H9 (cell line): ENCODE measurements around the gene OR4D5. TPM values are rescaled to one million over a fixed set of nuclear protein-coding genes. Genes with fewer than 3 reads are reported as not detected.

ENCODE experiments used
- DNase-seq: peaks from one replicate; pipeline ENCODE4 v3.0.0-alpha.2; 2017
- H2AFZ ChIP-seq: one replicate; pipeline ENCODE4 v1.6.1; 2013; ENCODE audit warnings: mild to moderate bottlenecking, low read length, control low read depth, moderate library complexity
- H2AK5ac ChIP-seq: 2 replicates; pipeline ENCODE4 v1.6.1; 2013; ENCODE audit warnings: low read length, control low read depth, mixed read lengths; ENCODE audit not compliant: insufficient read length
- H2BK120ac ChIP-seq: one replicate; pipeline ENCODE4 v1.6.1; 2013; ENCODE audit warnings: low read depth, mild to moderate bottlenecking, low read length, control low read depth, inconsistent platforms; ENCODE audit not compliant: poor library complexity, severe bottlenecking
- H2BK12ac ChIP-seq: 2 replicates; pipeline ENCODE4 v1.6.1; 2013; ENCODE audit warnings: low read length, control low read depth, mixed read lengths, low read depth; ENCODE audit not compliant: insufficient read length
- H2BK15ac ChIP-seq: 2 replicates; pipeline ENCODE4 v1.6.1; 2013; ENCODE audit warnings: low read depth, low read length, control low read depth
- H2BK20ac ChIP-seq: one replicate; pipeline ENCODE4 v1.6.1; 2013; ENCODE audit warnings: low read depth, mild to moderate bottlenecking, low read length, control low read depth, inconsistent platforms; ENCODE audit not compliant: poor library complexity, severe bottlenecking
- H2BK5ac ChIP-seq: 2 replicates; pipeline ENCODE4 v1.6.1; 2013; ENCODE audit warnings: low read length, control low read depth, mixed read lengths; ENCODE audit not compliant: insufficient read length
- H3K14ac ChIP-seq: 2 replicates; pipeline ENCODE4 v1.6.1; 2013; ENCODE audit warnings: low read length, control low read depth; ENCODE audit not compliant: insufficient read depth
- H3K18ac ChIP-seq: 2 replicates; pipeline ENCODE4 v1.6.1; 2013; ENCODE audit warnings: low read depth, mild to moderate bottlenecking, mixed read lengths, low read length, control low read depth; ENCODE audit not compliant: insufficient read length
- H3K23ac ChIP-seq: 2 replicates; pipeline ENCODE4 v1.6.1; 2013; ENCODE audit warnings: low read length, control low read depth, mixed read lengths, low read depth; ENCODE audit not compliant: insufficient read length
- H3K23me2 ChIP-seq: 2 replicates; pipeline ENCODE4 v1.6.1; 2013; ENCODE audit warnings: low read depth, mild to moderate bottlenecking, mixed read lengths, low read length, control low read depth; ENCODE audit not compliant: insufficient read length, poor library complexity, severe bottlenecking
- H3K27ac ChIP-seq: 2 replicates; pipeline ENCODE4 v1.5.1; 2013; ENCODE audit warnings: low read length, control low read depth, mixed read lengths, low read depth; ENCODE audit not compliant: insufficient read length
- H3K27me3 ChIP-seq: 2 replicates; pipeline ENCODE4 v1.6.1; 2013; ENCODE audit warnings: low read length, control low read depth, inconsistent platforms; ENCODE audit not compliant: insufficient read depth
- H3K4ac ChIP-seq: 2 replicates; pipeline ENCODE4 v1.6.1; 2013; ENCODE audit warnings: low read depth, mild to moderate bottlenecking, control low read depth, inconsistent platforms, low read length, moderate library complexity
- H3K4me1 ChIP-seq: 2 replicates; pipeline ENCODE4 v1.6.1; 2013; ENCODE audit warnings: low read length, control low read depth, inconsistent platforms; ENCODE audit not compliant: insufficient read depth
- H3K4me2 ChIP-seq: 2 replicates; pipeline ENCODE4 v1.6.1; 2013; ENCODE audit warnings: low read length, control low read depth, mixed read lengths; ENCODE audit not compliant: insufficient read length, insufficient read depth
- H3K56ac ChIP-seq: 2 replicates; pipeline ENCODE4 v1.6.1; 2013; ENCODE audit warnings: low read depth, mild to moderate bottlenecking, mixed read lengths, low read length, control low read depth; ENCODE audit not compliant: insufficient read length
- H3K79me1 ChIP-seq: 2 replicates; pipeline ENCODE4 v1.6.1; 2013; ENCODE audit warnings: low read depth, mild to moderate bottlenecking, moderate library complexity, low read length, control low read depth, inconsistent platforms; ENCODE audit not compliant: insufficient read depth, poor library complexity, severe bottlenecking
- H3K79me2 ChIP-seq: 2 replicates; pipeline ENCODE4 v1.6.1; 2013; ENCODE audit warnings: low read length, control low read depth, inconsistent platforms; ENCODE audit not compliant: insufficient read depth
- H3K9ac ChIP-seq: 2 replicates; pipeline ENCODE4 v1.6.1; 2013; ENCODE audit warnings: low read length, control low read depth, mixed read lengths; ENCODE audit not compliant: insufficient read length; ENCODE audit errors: extremely low read depth
- H3K9me3 ChIP-seq: one replicate; pipeline ENCODE4 v1.6.1; 2013; ENCODE audit warnings: low read depth, low read length, inconsistent platforms; ENCODE audit not compliant: control insufficient read depth
- H3T11ph ChIP-seq: one replicate; pipeline ENCODE4 v1.6.1; 2013; ENCODE audit warnings: mild to moderate bottlenecking, low read length, control low read depth, inconsistent platforms
- H4K20me1 ChIP-seq: one replicate; pipeline ENCODE4 v1.6.1; 2013; ENCODE audit not compliant: control insufficient read depth, insufficient read length, insufficient read depth
- H4K5ac ChIP-seq: 2 replicates; pipeline ENCODE4 v1.6.1; 2013; ENCODE audit warnings: low read depth, mild to moderate bottlenecking, mixed read lengths, low read length, control low read depth; ENCODE audit not compliant: insufficient read length
- H4K8ac ChIP-seq: replicated peaks from 2 replicates; pipeline ENCODE4 v1.6.1; 2013; ENCODE audit warnings: low read length, control low read depth, mixed read lengths, low read depth; ENCODE audit not compliant: insufficient read length
- H4K91ac ChIP-seq: 2 replicates; pipeline ENCODE4 v1.6.1; 2013; ENCODE audit warnings: low read depth, mild to moderate bottlenecking, moderate library complexity, mixed read lengths, low read length, control low read depth; ENCODE audit not compliant: insufficient read length
- H3K27ac Mint-ChIP-seq, 3 experiments: 2 replicates in 2 of 3; 3 replicates in 1 of 3; pipeline ENCODE4 v1.8.0; 2020 to 2021; ENCODE audit warnings: mixed read lengths in 3 of 3, mild to moderate bottlenecking in 1 of 3, moderate library complexity in 1 of 3
- H3K27me3 Mint-ChIP-seq: 2 replicates; pipeline ENCODE4 v1.8.0; 2021; ENCODE audit warnings: low read depth, mild to moderate bottlenecking, moderate library complexity, mixed read lengths
- H3K36me3 Mint-ChIP-seq, 3 experiments: 2 replicates in 2 of 3; 3 replicates in 1 of 3; pipeline ENCODE4 v1.8.0; 2020 to 2021; ENCODE audit warnings: low read depth in 3 of 3, mixed read lengths in 3 of 3; ENCODE audit not compliant: insufficient read depth in 1 of 3
- H3K4me1 Mint-ChIP-seq, 2 experiments: 2 replicates each; pipeline ENCODE4 v1.8.0; 2020; ENCODE audit warnings: mixed read lengths in 2 of 2
- H3K4me3 Mint-ChIP-seq, 2 experiments: 2 replicates in 1 of 2; 3 replicates in 1 of 2; pipeline ENCODE4 v1.8.0; 2020 to 2021; ENCODE audit warnings: mild to moderate bottlenecking in 2 of 2, mixed read lengths in 2 of 2, moderate library complexity in 1 of 2
- H3K9me3 Mint-ChIP-seq, 2 experiments: 2 replicates in 1 of 2; 3 replicates in 1 of 2; pipeline ENCODE4 v1.8.0; 2020; ENCODE audit warnings: mild to moderate bottlenecking in 2 of 2, mixed read lengths in 2 of 2, moderate library complexity in 1 of 2
- WGBS: extraction: QIAGEN DNeasy Blood & Tissue Kit; methylation state at CpG from one replicate; pipeline ENCODE4 v1.1.7; 2013; ENCODE audit warnings: missing lambda C conversion rate, low lambda C conversion rate, mixed read lengths; ENCODE audit not compliant: insufficient read length; ENCODE audit errors: extremely low coverage; 5-methylcytosine and 5-hydroxymethylcytosine counted together
- total RNA-seq: library from RNA; stranded (reverse); gene quantifications from 2 replicates; pipeline ENCODE4 v1.2.1, GENCODE V29; 2021
- TF ChIP-seq, protein P1 (sequence below): fragments of 200-600 bp; sonication (generic); conservative IDR thresholded peaks from 3 replicates; pipeline ENCODE4 v1.8.0; 2021; ENCODE audit warnings: antibody characterized with exemption, mild to moderate bottlenecking

The OR4D5 gene
- total RNA-seq, 1 experiment from 2014 or later: not detected

GRCh38 chr11:123942413-123942812 is 3.0 kb downstream of the OR4D5 start:
- no peaks in the 10 kb centered on the region for H3K4me1 ChIP-seq
- TF ChIP-seq, protein P1, sequence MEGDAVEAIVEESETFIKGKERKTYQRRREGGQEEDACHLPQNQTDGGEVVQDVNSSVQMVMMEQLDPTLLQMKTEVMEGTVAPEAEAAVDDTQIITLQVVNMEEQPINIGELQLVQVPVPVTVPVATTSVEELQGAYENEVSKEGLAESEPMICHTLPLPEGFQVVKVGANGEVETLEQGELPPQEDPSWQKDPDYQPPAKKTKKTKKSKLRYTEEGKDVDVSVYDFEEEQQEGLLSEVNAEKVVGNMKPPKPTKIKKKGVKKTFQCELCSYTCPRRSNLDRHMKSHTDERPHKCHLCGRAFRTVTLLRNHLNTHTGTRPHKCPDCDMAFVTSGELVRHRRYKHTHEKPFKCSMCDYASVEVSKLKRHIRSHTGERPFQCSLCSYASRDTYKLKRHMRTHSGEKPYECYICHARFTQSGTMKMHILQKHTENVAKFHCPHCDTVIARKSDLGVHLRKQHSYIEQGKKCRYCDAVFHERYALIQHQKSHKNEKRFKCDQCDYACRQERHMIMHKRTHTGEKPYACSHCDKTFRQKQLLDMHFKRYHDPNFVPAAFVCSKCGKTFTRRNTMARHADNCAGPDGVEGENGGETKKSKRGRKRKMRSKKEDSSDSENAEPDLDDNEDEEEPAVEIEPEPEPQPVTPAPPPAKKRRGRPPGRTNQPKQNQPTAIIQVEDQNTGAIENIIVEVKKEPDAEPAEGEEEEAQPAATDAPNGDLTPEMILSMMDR: no peak
- no peak overlapping the region for H2BK12ac ChIP-seq
- H4K8ac ChIP-seq: no peak overlapping the region
- H3K18ac ChIP-seq: no peak overlapping the region
- no peak overlapping the region for H2BK20ac ChIP-seq
- no peaks in the 10 kb centered on the region for H3K79me2 ChIP-seq
- H3K27me3 ChIP-seq: no peaks in the 10 kb centered on the region
- H2BK5ac ChIP-seq: no peak overlapping the region
- no peak overlapping the region for H3K4ac ChIP-seq
- no peak overlapping the region for H3K23ac ChIP-seq
- no peaks in the 10 kb centered on the region for H3K9me3 Mint-ChIP-seq
- H2BK15ac ChIP-seq: no peak overlapping the region
- no peak overlapping the region for H2BK120ac ChIP-seq
- H3K79me1 ChIP-seq: no peaks in the 10 kb centered on the region
- no peak overlapping the region for H3K27ac ChIP-seq
- H3K4me2 ChIP-seq: no peak overlapping the region
- H3K9me3 ChIP-seq: no peaks in the 10 kb centered on the region
- H4K20me1 ChIP-seq: no peaks in the 10 kb centered on the region
- no peaks in the 10 kb centered on the region for H3K23me2 ChIP-seq
- H3T11ph ChIP-seq: no peak overlapping the region
- no peak overlapping the region for H2AFZ ChIP-seq
- no peak overlapping the region for H3K4me3 Mint-ChIP-seq
- no peak overlapping the region for H3K27ac Mint-ChIP-seq
- no peak for DNase-seq
- no peak overlapping the region for H3K9ac ChIP-seq
- no peak overlapping the region for H3K56ac ChIP-seq
- no peaks in the 10 kb centered on the region for H3K4me1 Mint-ChIP-seq
- no peaks in the 10 kb centered on the region for H3K36me3 Mint-ChIP-seq
- H2AK5ac ChIP-seq: no peak overlapping the region
- no CpG with 5 or more reads among the region's 4 CpGs for WGBS
- H3K27me3 Mint-ChIP-seq: no peaks in the 10 kb centered on the region; the same call in 1 of the 2 replicates
- no peak overlapping the region for H4K91ac ChIP-seq
- H4K5ac ChIP-seq: no peak overlapping the region
- H3K14ac ChIP-seq: no peak overlapping the region
